ENCODE results near the gene ADCYAP1. TPM values are rescaled to one million over a fixed set of nuclear protein-coding genes. Genes with fewer than 3 reads are reported as not detected.
A peak's percentile ranks its signal among the peaks of the same experiment; 100 is the strongest.

The ADCYAP1 gene
- total RNA-seq, 1 donor from 2014 or later = not detected

- H3K4me1 ChIP-seq (ENCODE audit: insufficient read depth, low read length) = no peaks in the 10 kb centered on the region
- Mint-ChIP-seq H3K4me1 (ENCODE audit: low read depth, unreplicated experiment) (no peaks in the 10 kb centered on the region), H3K4me3 (ENCODE audit: unreplicated experiment) (no peak overlapping the region), H3K36me3 (ENCODE audit: low read depth, unreplicated experiment) (no peaks in the 10 kb centered on the region), H3K27me3 (ENCODE audit: low read depth, unreplicated experiment) (peaks cover 12% of the 10 kb centered on the region), H3K9me3 (ENCODE audit: unreplicated experiment) (no peaks in the 10 kb centered on the region), H3K27ac (ENCODE audit: unreplicated experiment) (no peak overlapping the region)
- no peak overlapping the region for H3K4me3 ChIP-seq (ENCODE audit: insufficient read depth, low read depth, low read length)
- no peaks in the 10 kb centered on the region for H3K79me2 ChIP-seq (ENCODE audit: insufficient read depth, low read length)
- H3K9ac ChIP-seq (ENCODE audit: low read length) = no peak overlapping the region
- no peaks in the 10 kb centered on the region for H3K9me3 ChIP-seq (ENCODE audit: insufficient read depth, low read depth, low read length)
- H3K36me3 ChIP-seq (ENCODE audit: insufficient read depth, low read length) = no peaks in the 10 kb centered on the region
- H3K27me3 ChIP-seq (ENCODE audit: insufficient read depth, low read length) = peaks cover 2% of the 10 kb centered on the region
- H3K27ac ChIP-seq (ENCODE audit: low read depth, low read length) = no peak overlapping the region
- peak; percentile 20 for DNase-seq (ENCODE audit: low read depth)
- H2AFZ ChIP-seq (ENCODE audit: low read depth, low read length) = no peak overlapping the region
- no peak overlapping the region for H3K4me2 ChIP-seq (ENCODE audit: low read length)
- H4K20me1 ChIP-seq (ENCODE audit: insufficient read depth, low read length) = no peaks in the 10 kb centered on the region
- TF ChIP-seq CTCF (IDR thresholded peaks at IDR 0.05; ENCODE audit: insufficient read depth, low read depth, low read length) = no peak
- TF ChIP-seq EZH2 (IDR thresholded peaks at IDR 0.05; ENCODE audit: insufficient read depth, low read length) = no peak
- no peak for FAIRE-seq
These were observed 17.0 kb upstream of the ADCYAP1 start for GRCh38 chr18:887716-888115.

DNA sequence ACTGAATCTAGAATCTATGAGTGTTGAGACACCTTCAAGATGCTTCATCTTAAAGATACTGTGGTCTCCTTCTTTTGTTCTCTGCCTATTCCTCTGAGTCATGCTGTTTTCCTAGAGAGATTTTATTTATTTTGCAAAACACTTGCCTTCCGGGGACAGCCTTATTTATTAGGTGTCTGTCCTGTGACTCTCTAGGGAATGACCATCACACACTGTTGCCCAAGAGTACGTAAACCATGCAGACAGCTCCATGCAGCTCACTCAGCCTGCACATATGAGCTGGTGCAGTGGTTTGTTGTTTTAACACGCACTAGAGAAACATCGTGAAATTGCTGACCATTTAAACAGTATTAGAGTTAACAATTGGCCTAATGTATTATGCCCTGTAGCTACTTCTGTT lies 12.4 kb upstream of the ADCYAP1 start:
- peaks cover 11% of the 10 kb centered on the region for H3K27me3 Mint-ChIP-seq (ENCODE audit: low read depth, unreplicated experiment)
- Histone ChIP-seq H3K4me1 (ENCODE audit: insufficient read depth, low read length) (no peaks in the 10 kb centered on the region), H3K27me3 (ENCODE audit: insufficient read depth, low read length) (peaks cover 8% of the 10 kb centered on the region), H3K79me2 (ENCODE audit: insufficient read depth, low read length) (no peaks in the 10 kb centered on the region), H3K9ac (ENCODE audit: low read length) (no peak overlapping the region), H3K36me3 (ENCODE audit: insufficient read depth, low read length) (no peaks in the 10 kb centered on the region), H2AFZ (ENCODE audit: low read depth, low read length) (no peak overlapping the region), H3K27ac (ENCODE audit: low read depth, low read length) (no peak overlapping the region), H3K4me3 (ENCODE audit: insufficient read depth, low read depth, low read length) (no peak overlapping the region), H4K20me1 (ENCODE audit: insufficient read depth, low read length) (no peaks in the 10 kb centered on the region), H3K9me3 (ENCODE audit: insufficient read depth, low read depth, low read length) (no peaks in the 10 kb centered on the region), H3K4me2 (ENCODE audit: low read length) (no peak overlapping the region)
- TF ChIP-seq EZH2 (IDR thresholded peaks at IDR 0.05; ENCODE audit: insufficient read depth, low read length) (no peak), CTCF (IDR thresholded peaks at IDR 0.05; ENCODE audit: insufficient read depth, low read depth, low read length) (no peak)
- no peak overlapping the region for H3K4me3 Mint-ChIP-seq (ENCODE audit: unreplicated experiment)
- H3K36me3 Mint-ChIP-seq (ENCODE audit: low read depth, unreplicated experiment) = no peaks in the 10 kb centered on the region
- no peaks in the 10 kb centered on the region for H3K4me1 Mint-ChIP-seq (ENCODE audit: low read depth, unreplicated experiment)
- H3K9me3 Mint-ChIP-seq (ENCODE audit: unreplicated experiment) = no peaks in the 10 kb centered on the region
- no peak overlapping the region for H3K27ac Mint-ChIP-seq (ENCODE audit: unreplicated experiment)
- DNase-seq (ENCODE audit: low read depth) = no peak
- no peak for FAIRE-seq

DNA sequence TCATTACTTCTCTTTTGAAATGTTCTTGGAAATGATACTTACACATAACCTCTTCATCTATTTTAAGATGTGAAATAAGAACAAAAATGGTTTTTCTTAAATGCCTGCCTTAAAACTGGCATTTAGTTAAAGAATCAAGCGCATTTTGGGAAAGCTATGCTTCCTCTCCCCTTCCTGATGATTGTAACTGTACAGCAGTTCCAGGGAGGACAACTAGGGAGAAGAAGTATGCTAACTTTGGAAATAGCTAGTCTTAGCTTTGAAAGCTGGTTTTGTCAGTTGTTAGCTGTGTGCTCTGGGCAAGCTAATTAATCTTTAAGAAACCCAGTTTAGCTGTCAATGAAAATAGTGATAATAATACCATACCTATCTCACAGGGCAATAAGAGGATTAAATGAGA lies 8.4 kb upstream of the ADCYAP1 start:
- H3K27me3 ChIP-seq (ENCODE audit: insufficient read depth, low read length) = peaks cover 22% of the 10 kb centered on the region
- peaks cover 35% of the 10 kb centered on the region for H3K27me3 Mint-ChIP-seq (ENCODE audit: low read depth, unreplicated experiment)

More for the DNA sequence above, 8.4 kb upstream of the ADCYAP1 start:
- no peaks in the 10 kb centered on the region for H3K4me1 ChIP-seq (ENCODE audit: insufficient read depth, low read length)
- Mint-ChIP-seq H3K27ac (ENCODE audit: unreplicated experiment) (no peak overlapping the region), H3K4me1 (ENCODE audit: low read depth, unreplicated experiment) (no peaks in the 10 kb centered on the region), H3K9me3 (ENCODE audit: unreplicated experiment) (no peaks in the 10 kb centered on the region), H3K4me3 (ENCODE audit: unreplicated experiment) (no peak overlapping the region), H3K36me3 (ENCODE audit: low read depth, unreplicated experiment) (no peaks in the 10 kb centered on the region)
- no peak overlapping the region for H3K9ac ChIP-seq (ENCODE audit: low read length)
- H2AFZ ChIP-seq (ENCODE audit: low read depth, low read length) = no peak overlapping the region
- H3K27ac ChIP-seq (ENCODE audit: low read depth, low read length) = no peak overlapping the region
- no peaks in the 10 kb centered on the region for H3K9me3 ChIP-seq (ENCODE audit: insufficient read depth, low read depth, low read length)
- no peak overlapping the region for H3K4me2 ChIP-seq (ENCODE audit: low read length)
- H3K4me3 ChIP-seq (ENCODE audit: insufficient read depth, low read depth, low read length) = no peak overlapping the region
- H3K36me3 ChIP-seq (ENCODE audit: insufficient read depth, low read length) = no peaks in the 10 kb centered on the region
- TF ChIP-seq CTCF (IDR thresholded peaks at IDR 0.05; ENCODE audit: insufficient read depth, low read depth, low read length) = no peak
- TF ChIP-seq EZH2 (IDR thresholded peaks at IDR 0.05; ENCODE audit: insufficient read depth, low read length) = no peak
- DNase-seq (ENCODE audit: low read depth) = no peak
- no peaks in the 10 kb centered on the region for H3K79me2 ChIP-seq (ENCODE audit: insufficient read depth, low read length)
- no peaks in the 10 kb centered on the region for H4K20me1 ChIP-seq (ENCODE audit: insufficient read depth, low read length)
- no peak for FAIRE-seq

Measured in astrocyte (in vitro differentiated cells and primary cell).